CD4-positive, alpha-beta memory T cell (primary cell): Measurements from ENCODE around the gene FBP1. TPM values are rescaled to one million over a fixed set of nuclear protein-coding genes. Genes with fewer than 3 reads are reported as not detected.

ENCODE experiments used
- CTCF ChIA-PET: fragments of 350-600 bp; sonication (Branson Sonifier 250); formaldehyde crosslinking; loops from one replicate; lab custom pipeline; 2021; ENCODE audit warnings: inconsistent platforms; ENCODE audit not compliant: partially characterized antibody; lab: Charles Lee
- POLR2A ChIA-PET: fragments of 350-600 bp; sonication (Branson Sonifier 250); formaldehyde crosslinking; loops from one replicate; lab custom pipeline; 2021; ENCODE audit not compliant: partially characterized antibody; lab: Charles Lee
- DNase-seq, 5 donors: peaks; one replicate each; pipeline versions ENCODE4 v3.0.0 to v3.0.0-alpha.2; 2020 to 2022; ENCODE audit warnings: mixed read lengths in 1 of 5
- H3K27ac ChIP-seq: one replicate; pipeline ENCODE4 v1.7.0; 2013; ENCODE audit warnings: low read depth, low read length
- H3K27me3 ChIP-seq: 2 replicates; pipeline ENCODE4 v1.7.0; 2013; ENCODE audit warnings: mild to moderate bottlenecking, low read length, moderate library complexity; ENCODE audit not compliant: insufficient read depth
- H3K36me3 ChIP-seq: 2 replicates; pipeline ENCODE4 v1.7.0; 2013; ENCODE audit warnings: mild to moderate bottlenecking, low read length, moderate library complexity; ENCODE audit not compliant: insufficient read depth
- H3K4me1 ChIP-seq: 2 replicates; pipeline ENCODE4 v1.7.0; 2013; ENCODE audit warnings: mild to moderate bottlenecking, low read length, moderate library complexity; ENCODE audit not compliant: insufficient read depth
- H3K4me3 ChIP-seq, 2 donors: one replicate each; pipeline ENCODE4 v1.7.0; 2013; ENCODE audit warnings: low read length in 2 of 2, mild to moderate bottlenecking in 1 of 2
- H3K9me3 ChIP-seq, 2 donors: one replicate each; pipeline ENCODE4 v1.7.0; 2013; ENCODE audit warnings: low read length in 2 of 2, control low read depth in 1 of 2; ENCODE audit not compliant: control insufficient read depth in 1 of 2
- H3K27ac Mint-ChIP-seq, 7 donors: one replicate each; pipeline ENCODE4 v1.8.0; 2020 to 2021; ENCODE audit warnings: mixed read lengths in 7 of 7, mild to moderate bottlenecking in 6 of 7, inconsistent platforms in 3 of 7, moderate library complexity in 3 of 7
- H3K27me3 Mint-ChIP-seq, 2 donors: one replicate each; pipeline ENCODE4 v1.8.0; 2020 to 2021; ENCODE audit warnings: mixed read lengths in 2 of 2
- H3K36me3 Mint-ChIP-seq, 2 donors: one replicate each; pipeline ENCODE4 v1.8.0; 2020 to 2021; ENCODE audit warnings: mixed read lengths in 2 of 2, inconsistent platforms in 1 of 2, mild to moderate bottlenecking in 1 of 2
- H3K4me1 Mint-ChIP-seq, 4 donors: one replicate each; pipeline ENCODE4 v1.8.0; 2020 to 2021; ENCODE audit warnings: mixed read lengths in 4 of 4, mild to moderate bottlenecking in 1 of 4
- H3K4me3 Mint-ChIP-seq, 8 donors: one replicate each; pipeline ENCODE4 v1.8.0; 2020 to 2021; ENCODE audit warnings: mixed read lengths in 8 of 8, mild to moderate bottlenecking in 7 of 8, moderate library complexity in 6 of 8, inconsistent platforms in 3 of 8
- H3K9me3 Mint-ChIP-seq, 8 donors: one replicate each; pipeline ENCODE4 v1.8.0; 2020 to 2021; ENCODE audit warnings: mixed read lengths in 8 of 8, mild to moderate bottlenecking in 5 of 8, inconsistent platforms in 3 of 8, moderate library complexity in 1 of 8
- intact Hi-C: fragments of 100-400 bp; cut with micrococcal nuclease; formaldehyde crosslinking; loops from one replicate; pipeline ENCODE4 v1.15.1; 2023
- polyA plus RNA-seq, 2 donors: library from polyadenylated mRNA; unstranded; fragments of 300-500 nt; fragmentation: Illumina TruSeq; gene quantifications; one replicate each; pipeline ENCODE4 v1.2.3, GENCODE V29; 2021
- total RNA-seq, 2 experiments: library from RNA; stranded (reverse); gene quantifications; one replicate each; pipeline ENCODE4 v1.2.3, GENCODE V29; 2021

The FBP1 gene
- total and polyA plus RNA-seq, 4 experiments from 2014 or later: 3.5 to 9.2 (median 7.2) TPM

DNA sequence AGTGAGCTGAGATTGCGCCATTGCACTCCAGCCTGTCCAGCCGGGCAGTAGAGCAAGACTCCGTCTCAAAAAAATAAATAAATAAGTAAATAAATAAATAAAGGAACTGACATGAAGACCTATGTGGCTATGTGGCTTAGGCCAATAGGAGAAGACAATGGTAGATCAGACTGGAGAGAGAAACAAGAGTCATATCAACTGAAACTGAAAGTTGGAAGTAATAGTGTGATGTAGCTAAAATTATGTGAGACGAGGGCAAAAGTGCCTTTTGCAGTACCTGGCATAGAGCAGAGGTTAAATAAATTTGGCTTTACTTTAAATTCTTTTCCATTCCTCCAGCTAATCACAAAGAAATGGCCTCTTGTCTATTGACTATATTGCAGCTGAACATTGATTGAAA is 53.0 kb downstream of the FBP1 start:
- Mint-ChIP-seq H3K27ac (peak overlapping the region in 2 of 7 donors; percentile 37 to 66), H3K4me1 (peaks cover 12 to 24% (median 13%) of the 10 kb centered on the region in 4 donors), H3K9me3 (no peaks in the 10 kb centered on the region), H3K36me3 (no peaks in the 10 kb centered on the region), H3K4me3 (peak overlapping the region in 3 of 8 donors; percentile 15 to 50 (median 34)), H3K27me3 (peaks cover 10 to 18% of the 10 kb centered on the region in 2 donors)
- no peaks in the 10 kb centered on the region for H3K9me3 ChIP-seq
- no peaks in the 10 kb centered on the region for H3K27me3 ChIP-seq
- no peaks in the 10 kb centered on the region for H3K36me3 ChIP-seq
- no peak overlapping the region for H3K4me3 ChIP-seq
- CTCF ChIA-PET: interaction anchor here (0.6 to 1.2 kb wide), 3 partner anchors 9 to 16 kb away, joined by 3 to 4 read pairs (median 3); no protein-coding TSS in a partner anchor
- H3K27ac ChIP-seq: no peak overlapping the region
- DNase-seq: no peak
- H3K4me1 ChIP-seq: peaks cover 24% of the 10 kb centered on the region
- POLR2A ChIA-PET: no interaction called here
- intact Hi-C loops: no loop called here

DNA sequence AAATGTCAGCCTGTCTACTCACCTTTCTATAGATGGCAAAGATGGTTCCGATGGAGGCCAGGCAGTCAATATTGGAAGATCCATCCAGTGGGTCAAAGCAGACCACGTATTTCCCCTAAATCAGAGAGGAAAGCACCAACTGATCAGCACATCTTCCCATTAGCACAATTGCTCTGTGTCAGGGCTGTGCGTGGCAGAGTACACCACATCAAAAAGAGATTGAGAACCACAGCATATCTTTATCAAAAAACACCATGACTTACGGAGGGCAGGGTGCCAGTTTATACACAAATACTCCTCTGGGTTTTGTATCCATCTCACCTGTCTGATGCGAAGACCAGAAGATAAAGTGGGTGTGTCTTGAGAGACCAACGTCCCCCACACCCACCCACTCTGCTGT is 54.8 kb downstream of the FBP1 start:
- H3K4me3 Mint-ChIP-seq: peak overlapping the region in 4 of 8 donors; percentile 3 to 42 (median 34)
- H3K27me3 Mint-ChIP-seq: peaks cover 8 to 18% of the 10 kb centered on the region in 2 donors
- no peaks in the 10 kb centered on the region for H3K9me3 Mint-ChIP-seq
- Histone ChIP-seq H3K36me3 (no peaks in the 10 kb centered on the region), H3K4me3 (no peak overlapping the region), H3K4me1 (peaks cover 24% of the 10 kb centered on the region), H3K27ac (no peak overlapping the region), H3K27me3 (no peaks in the 10 kb centered on the region), H3K9me3 (no peaks in the 10 kb centered on the region)
- intact Hi-C loops: no loop called here
- H3K27ac Mint-ChIP-seq: peak overlapping the region in 4 of 7 donors; percentile 1 to 73 (median 36)
- peak in 4 of 5 donors; percentile 25 to 45 (median 30) for DNase-seq
- CTCF ChIA-PET: no interaction called here
- H3K4me1 Mint-ChIP-seq: peaks cover 12 to 24% (median 13%) of the 10 kb centered on the region in 4 donors
- POLR2A ChIA-PET: no interaction called here
- H3K36me3 Mint-ChIP-seq: no peaks in the 10 kb centered on the region

DNA sequence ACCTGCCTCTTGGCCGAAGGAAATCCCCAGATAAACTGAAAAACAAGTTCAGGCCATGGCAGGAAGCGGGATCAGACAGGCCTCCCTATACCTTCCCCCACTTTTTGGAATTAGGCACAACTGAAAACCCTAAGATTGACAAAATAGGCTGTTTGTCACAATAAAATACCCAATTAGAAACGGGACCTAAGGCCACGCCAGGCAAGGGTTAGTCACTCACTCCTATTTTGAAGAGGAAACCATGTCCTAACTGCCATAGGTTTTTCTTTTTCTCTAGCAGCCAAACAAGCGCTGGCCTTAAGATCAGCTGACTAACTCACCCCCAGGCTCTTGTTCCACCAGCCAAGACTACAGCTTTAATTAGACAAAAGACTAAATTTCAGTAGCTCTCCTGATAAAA is 57.6 kb downstream of the FBP1 start:
- no peaks in the 10 kb centered on the region for H3K9me3 ChIP-seq

DNA sequence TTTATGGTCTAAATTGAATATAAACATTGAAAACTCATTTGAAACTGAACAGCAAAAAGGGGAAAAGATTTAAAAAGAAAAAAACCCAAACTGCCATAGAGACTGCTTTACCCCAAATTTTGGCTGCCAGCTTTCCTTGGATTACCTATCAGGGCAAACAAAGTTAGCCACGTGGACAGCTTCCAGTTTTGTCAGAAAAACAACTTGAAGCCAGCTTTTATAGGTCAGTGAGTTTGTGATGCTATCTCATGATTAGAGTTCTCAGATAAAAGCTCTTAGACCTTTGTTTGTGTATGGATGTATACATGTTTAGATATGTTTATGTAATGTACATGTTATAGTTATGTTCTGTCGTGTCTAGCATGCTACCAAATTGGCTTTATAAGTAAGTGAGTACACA is 61.7 kb downstream of the FBP1 start:
- Mint-ChIP-seq H3K27ac (no peak overlapping the region), H3K4me1 (peaks cover 0 to 1% (median 0%) of the 10 kb centered on the region in 4 donors), H3K9me3 (no peaks in the 10 kb centered on the region), H3K4me3 (no peak overlapping the region), H3K27me3 (peaks cover 3 to 7% of the 10 kb centered on the region in 2 donors), H3K36me3 (no peaks in the 10 kb centered on the region)
- intact Hi-C loops: no loop called here
- Histone ChIP-seq H3K27me3 (no peaks in the 10 kb centered on the region), H3K4me3 (no peak overlapping the region), H3K9me3 (no peaks in the 10 kb centered on the region), H3K36me3 (no peaks in the 10 kb centered on the region), H3K27ac (no peak overlapping the region), H3K4me1 (no peaks in the 10 kb centered on the region)
- POLR2A ChIA-PET: no interaction called here
- CTCF ChIA-PET: interaction anchor here (1.3 kb wide), 1 partner anchor 9 kb away, joined by 3 read pairs; no protein-coding TSS in a partner anchor
- DNase-seq: no peak

More for the DNA sequence above, 57.6 kb downstream of the FBP1 start:
- H3K36me3 ChIP-seq: no peaks in the 10 kb centered on the region
- Mint-ChIP-seq H3K4me3 (no peak overlapping the region), H3K36me3 (no peaks in the 10 kb centered on the region), H3K4me1 (peaks cover 12 to 22% (median 14%) of the 10 kb centered on the region in 4 donors), H3K27me3 (peaks cover 0 to 8% of the 10 kb centered on the region in 2 donors), H3K27ac (peak overlapping the region in 1 of 7 donors; percentile 15), H3K9me3 (no peaks in the 10 kb centered on the region)
- DNase-seq: no peak
- no peaks in the 10 kb centered on the region for H3K27me3 ChIP-seq
- ChIA-PET CTCF (interaction anchor here (0.6 kb wide), 1 partner anchor 61 kb away, joined by 3 read pairs; no protein-coding TSS in a partner anchor), POLR2A (no interaction called here)
- peaks cover 17% of the 10 kb centered on the region for H3K4me1 ChIP-seq
- no peak overlapping the region for H3K27ac ChIP-seq
- intact Hi-C loops: no loop called here
- no peak overlapping the region for H3K4me3 ChIP-seq

DNA sequence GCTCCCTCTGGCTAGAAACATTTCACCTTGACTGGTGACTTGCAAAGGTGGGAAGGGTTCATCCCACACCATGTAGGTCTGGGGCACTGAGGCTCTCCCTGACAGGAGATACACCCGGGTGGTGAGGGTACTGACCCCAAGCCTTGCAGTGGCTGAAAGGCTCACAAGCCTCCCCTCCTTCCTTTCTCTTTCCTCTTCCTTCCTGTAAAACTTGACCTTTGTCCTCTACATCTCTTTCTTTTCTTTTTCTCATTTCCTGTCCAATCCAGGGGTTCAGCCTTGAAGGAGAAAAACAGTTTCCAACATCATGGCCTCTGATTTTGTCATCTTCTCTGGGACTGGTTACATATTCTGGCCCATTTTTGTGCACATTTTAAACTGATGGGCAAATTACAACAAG is 62.3 kb downstream of the FBP1 start:
- Histone ChIP-seq H3K4me3 (no peak overlapping the region), H3K4me1 (no peaks in the 10 kb centered on the region), H3K36me3 (no peaks in the 10 kb centered on the region), H3K27ac (no peak overlapping the region), H3K27me3 (no peaks in the 10 kb centered on the region), H3K9me3 (no peaks in the 10 kb centered on the region)
- H3K36me3 Mint-ChIP-seq: no peaks in the 10 kb centered on the region
- no peak overlapping the region for H3K4me3 Mint-ChIP-seq
- peaks cover 0 to 1% (median 0%) of the 10 kb centered on the region in 4 donors for H3K4me1 Mint-ChIP-seq
- ChIA-PET CTCF (interaction anchor here (1.3 kb wide), 1 partner anchor 10 kb away, joined by 3 read pairs; no protein-coding TSS in a partner anchor), POLR2A (no interaction called here)
- peaks cover 4 to 12% of the 10 kb centered on the region in 2 donors for H3K27me3 Mint-ChIP-seq
- no peak overlapping the region for H3K27ac Mint-ChIP-seq
- intact Hi-C loops: no loop called here
- DNase-seq: no peak
- no peaks in the 10 kb centered on the region for H3K9me3 Mint-ChIP-seq

DNA sequence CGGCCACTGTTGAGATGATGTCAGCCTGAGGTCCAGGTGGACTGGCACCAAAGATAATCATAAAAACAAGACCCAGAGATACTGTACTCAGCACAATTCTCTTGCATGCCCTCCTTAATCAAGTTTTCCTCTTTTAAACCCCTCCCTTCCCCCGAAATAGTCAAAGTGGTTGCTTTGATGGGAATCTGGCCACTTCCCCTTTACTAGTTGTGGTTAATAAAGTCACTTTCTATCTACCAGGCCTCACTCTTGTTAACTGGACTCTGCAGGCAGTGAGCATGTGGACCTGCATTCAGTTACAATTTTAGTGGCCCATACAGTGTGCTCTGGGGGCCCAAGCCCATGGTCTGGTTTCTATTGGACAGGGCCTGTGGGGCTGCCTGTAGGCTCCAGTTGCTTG is 63.2 kb downstream of the FBP1 start:
- peaks cover 4 to 16% of the 10 kb centered on the region in 2 donors for H3K27me3 Mint-ChIP-seq
- Histone ChIP-seq H3K9me3 (no peaks in the 10 kb centered on the region), H3K27ac (no peak overlapping the region), H3K27me3 (no peaks in the 10 kb centered on the region), H3K4me1 (no peaks in the 10 kb centered on the region), H3K4me3 (no peak overlapping the region), H3K36me3 (no peaks in the 10 kb centered on the region)
- no peaks in the 10 kb centered on the region for H3K36me3 Mint-ChIP-seq
- peak overlapping the region in 1 of 7 donors; percentile 70 for H3K27ac Mint-ChIP-seq
- ChIA-PET CTCF (no interaction called here), POLR2A (no interaction called here)
- peaks cover 0 to 1% (median 0%) of the 10 kb centered on the region in 4 donors for H3K4me1 Mint-ChIP-seq
- no peak for DNase-seq
- H3K9me3 Mint-ChIP-seq: no peaks in the 10 kb centered on the region
- no peak overlapping the region for H3K4me3 Mint-ChIP-seq
- intact Hi-C loops: no loop called here

DNA sequence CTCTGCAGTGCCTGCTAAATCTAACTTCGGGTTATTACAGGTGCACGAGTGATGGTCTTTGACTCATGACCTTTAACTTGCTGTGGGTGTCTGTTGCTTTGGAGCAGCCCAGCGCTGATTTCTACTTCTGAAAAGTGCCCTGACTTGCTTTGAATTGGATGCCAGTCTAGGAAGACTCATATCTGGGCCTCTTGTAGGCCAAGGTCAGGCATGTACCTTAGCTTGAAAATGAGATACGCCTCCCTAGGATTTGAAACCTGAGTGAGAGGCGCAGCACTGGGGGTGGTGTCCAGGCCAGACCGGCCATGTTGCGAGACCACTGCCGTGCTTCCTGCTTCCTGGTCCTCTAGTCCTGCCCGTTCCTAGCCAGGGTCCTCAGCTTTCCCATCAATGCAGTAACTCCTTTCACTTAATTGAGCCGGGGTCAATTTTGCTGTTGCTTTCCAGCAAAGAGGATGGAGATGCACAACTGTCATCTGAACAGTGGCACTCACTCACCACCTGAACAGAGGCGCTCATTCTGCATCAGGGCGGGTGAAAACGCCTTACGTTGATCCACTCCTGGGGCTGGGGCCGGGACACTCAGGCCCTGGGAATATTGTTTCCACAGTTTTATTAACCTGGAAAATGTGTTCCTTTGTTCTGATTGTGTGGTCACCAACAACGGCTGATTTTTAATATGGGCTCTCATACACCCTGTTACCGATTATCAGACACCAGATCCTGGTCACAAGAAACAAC is 70.2 kb downstream of the FBP1 start:
- intact Hi-C loops: no loop called here
- Mint-ChIP-seq H3K27me3 (peaks cover 1 to 9% of the 10 kb centered on the region in 2 donors), H3K9me3 (peaks cover 0 to 2% (median 0%) of the 10 kb centered on the region in 8 donors), H3K36me3 (no peaks in the 10 kb centered on the region), H3K4me1 (no peaks in the 10 kb centered on the region), H3K4me3 (no peak overlapping the region), H3K27ac (no peak overlapping the region)
- Histone ChIP-seq H3K27ac (no peak overlapping the region), H3K36me3 (no peaks in the 10 kb centered on the region), H3K4me1 (no peaks in the 10 kb centered on the region), H3K4me3 (no peak overlapping the region), H3K27me3 (no peaks in the 10 kb centered on the region), H3K9me3 (no peaks in the 10 kb centered on the region)
- no peak for DNase-seq
- ChIA-PET CTCF (no interaction called here), POLR2A (no interaction called here)
